NB4 (cell line): ENCODE results near the gene TMEM42.

Experiments used
- POLR2A ChIP-seq: IDR thresholded peaks from 2 replicates; pipeline ENCODE4 v1.6.1; 2011; ENCODE audit warnings: mild to moderate bottlenecking; ENCODE audit not compliant: insufficient read length; ENCODE audit errors: extremely low read depth
- TF ChIP-seq, protein P1 (sequence below): IDR thresholded peaks from one replicate; pipeline ENCODE4 v1.5.1; 2012; ENCODE audit warnings: low read depth, low read length

GRCh38 chr3:44899683-44900367 is 38.1 kb downstream of the TMEM42 start:
- TF ChIP-seq, protein P1, sequence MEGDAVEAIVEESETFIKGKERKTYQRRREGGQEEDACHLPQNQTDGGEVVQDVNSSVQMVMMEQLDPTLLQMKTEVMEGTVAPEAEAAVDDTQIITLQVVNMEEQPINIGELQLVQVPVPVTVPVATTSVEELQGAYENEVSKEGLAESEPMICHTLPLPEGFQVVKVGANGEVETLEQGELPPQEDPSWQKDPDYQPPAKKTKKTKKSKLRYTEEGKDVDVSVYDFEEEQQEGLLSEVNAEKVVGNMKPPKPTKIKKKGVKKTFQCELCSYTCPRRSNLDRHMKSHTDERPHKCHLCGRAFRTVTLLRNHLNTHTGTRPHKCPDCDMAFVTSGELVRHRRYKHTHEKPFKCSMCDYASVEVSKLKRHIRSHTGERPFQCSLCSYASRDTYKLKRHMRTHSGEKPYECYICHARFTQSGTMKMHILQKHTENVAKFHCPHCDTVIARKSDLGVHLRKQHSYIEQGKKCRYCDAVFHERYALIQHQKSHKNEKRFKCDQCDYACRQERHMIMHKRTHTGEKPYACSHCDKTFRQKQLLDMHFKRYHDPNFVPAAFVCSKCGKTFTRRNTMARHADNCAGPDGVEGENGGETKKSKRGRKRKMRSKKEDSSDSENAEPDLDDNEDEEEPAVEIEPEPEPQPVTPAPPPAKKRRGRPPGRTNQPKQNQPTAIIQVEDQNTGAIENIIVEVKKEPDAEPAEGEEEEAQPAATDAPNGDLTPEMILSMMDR: no peak
- TF ChIP-seq POLR2A: no peak
